Measurements from ENCODE around the gene TNS3.

- TF ChIP-seq CTCF (IDR thresholded peaks at IDR 0.05 in 8 of 11, conservative IDR thresholded peaks at IDR 0.05 in 3 of 11), result no peak
- TF ChIP-seq POLR2AphosphoS5 (IDR thresholded peaks at IDR 0.05), result no peak
- no peak for TF ChIP-seq POLR2A (IDR thresholded peaks at IDR 0.05)
Measured at GRCh38 chr7:47332681-47333553, 249.0 kb downstream of the TNS3 start.

Data from spleen (tissue), 7 donors.